GM12801 (cell line): Measurements from ENCODE around the gene L3MBTL4.

Experiments
- CTCF ChIP-seq: IDR thresholded peaks from one replicate; pipeline ENCODE4 v1.5.1; 2011; ENCODE audit warnings: control low read depth; ENCODE audit not compliant: insufficient read length; ENCODE audit errors: extremely low read depth

L3MBTL4 gene

DNA sequence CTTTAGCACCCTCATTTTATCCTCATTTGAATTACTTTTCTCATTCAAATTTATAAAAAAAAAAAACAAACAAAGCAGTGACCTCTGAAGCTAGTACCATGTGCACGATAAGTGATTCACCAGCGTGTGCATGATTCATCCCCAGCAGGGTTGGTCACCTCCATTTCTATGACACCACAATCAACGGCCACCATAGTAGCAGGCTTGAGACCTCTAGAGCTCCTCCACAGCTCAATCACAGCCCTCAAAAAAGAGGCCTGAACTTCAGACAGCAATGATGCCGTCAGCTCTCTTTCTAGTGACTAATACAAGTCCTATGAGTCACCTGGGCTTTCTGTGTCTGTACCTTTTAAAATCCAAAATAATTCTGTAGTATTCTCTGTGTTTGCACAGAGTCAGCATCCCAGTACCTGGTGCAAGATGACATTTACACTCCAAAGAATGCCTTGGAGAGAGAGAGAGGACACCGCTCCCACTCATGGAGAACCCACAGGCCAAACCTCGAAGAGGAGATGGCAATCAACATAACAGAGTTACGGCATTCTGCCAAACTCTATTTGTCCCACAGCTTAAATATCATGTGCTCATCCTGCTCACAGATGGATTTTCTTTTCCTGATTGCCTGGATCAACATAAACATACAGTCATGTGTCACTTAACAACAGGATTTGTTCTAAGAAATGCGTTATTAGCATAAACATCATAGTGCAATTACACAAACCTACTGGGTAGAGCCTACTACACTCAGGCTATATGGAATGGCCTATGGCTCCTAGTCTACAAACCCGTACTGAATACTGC lies 58.7 kb downstream of the L3MBTL4 start:
- no peak for TF ChIP-seq CTCF

GRCh38 chr18:6352275-6352674 lies 62.4 kb downstream of the L3MBTL4 start:
- TF ChIP-seq CTCF, result no peak

DNA sequence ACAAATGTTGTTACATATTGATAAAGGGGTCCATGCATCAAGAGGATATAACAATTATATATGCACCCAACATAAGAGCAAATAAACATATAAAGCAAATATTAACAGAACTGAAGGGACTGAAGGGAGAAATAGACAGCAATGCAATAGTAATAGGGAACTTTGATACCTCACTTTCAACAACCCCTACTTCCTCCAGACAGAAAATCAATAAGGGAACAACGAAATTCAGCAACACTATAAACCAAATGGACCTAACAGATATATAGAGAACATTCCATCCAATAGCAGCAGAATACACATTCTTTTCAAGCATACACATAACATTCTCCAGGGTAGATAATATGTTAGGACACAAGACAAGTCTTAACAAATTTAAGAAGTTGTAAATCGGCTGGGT lies 71.7 kb downstream of the L3MBTL4 start:
- no peak for TF ChIP-seq CTCF

- no peak for TF ChIP-seq CTCF
Observed at GRCh38 chr18:6341709-6342108, 73.0 kb downstream of the L3MBTL4 start.

GRCh38 chr18:6341303-6341702 lies 73.4 kb downstream of the L3MBTL4 start:
- TF ChIP-seq CTCF, result no peak

- TF ChIP-seq CTCF, result no peak
Observed at GRCh38 chr18:6340121-6340520, 74.6 kb downstream of the L3MBTL4 start.

DNA sequence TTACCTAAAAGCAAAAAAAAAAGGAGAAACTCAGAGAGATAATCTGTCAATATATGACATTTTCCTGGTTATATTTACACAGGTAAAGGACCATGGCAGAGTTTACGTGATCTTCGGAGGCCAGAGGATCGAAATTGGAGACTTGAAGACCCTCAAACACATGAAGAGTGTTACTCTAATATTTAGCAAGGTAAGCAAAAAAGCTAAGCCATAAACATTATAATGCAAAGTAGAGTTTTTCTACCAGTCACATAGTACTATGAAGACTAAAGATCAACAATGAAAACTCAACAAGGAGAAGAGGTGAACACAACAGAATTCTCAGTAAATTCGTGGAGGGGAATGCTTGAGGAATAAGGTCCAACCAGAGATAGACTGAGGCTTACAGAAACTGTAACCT lies 78.5 kb downstream of the L3MBTL4 start:
- no peak for TF ChIP-seq CTCF
